GM12891 (cell line): Measurements from ENCODE around the gene PTRH1.

Experiments
- PAX5 ChIP-seq: IDR thresholded peaks from 2 replicates; pipeline ENCODE4 v1.6.1; 2011; ENCODE audit warnings: low read length, moderate library complexity, mild to moderate bottlenecking; ENCODE audit not compliant: insufficient read depth, severe bottlenecking
- POLR2A ChIP-seq: IDR thresholded peaks from 2 replicates; pipeline ENCODE4 v1.6.1; 2011; ENCODE audit warnings: low read depth, low read length, control low read depth
- POU2F2 ChIP-seq: IDR thresholded peaks from 2 replicates; pipeline ENCODE4 v1.6.1; 2011; ENCODE audit warnings: low read depth, mild to moderate bottlenecking, control low read depth, low read length, moderate library complexity
- SPI1 ChIP-seq: IDR thresholded peaks from 2 replicates; pipeline ENCODE4 v1.6.1; 2011; ENCODE audit warnings: low read depth, low read length, control low read depth
- TAF1 ChIP-seq: IDR thresholded peaks from 2 replicates; pipeline ENCODE4 v1.6.1; 2011; ENCODE audit warnings: low read depth, low read length, control low read depth

DNA sequence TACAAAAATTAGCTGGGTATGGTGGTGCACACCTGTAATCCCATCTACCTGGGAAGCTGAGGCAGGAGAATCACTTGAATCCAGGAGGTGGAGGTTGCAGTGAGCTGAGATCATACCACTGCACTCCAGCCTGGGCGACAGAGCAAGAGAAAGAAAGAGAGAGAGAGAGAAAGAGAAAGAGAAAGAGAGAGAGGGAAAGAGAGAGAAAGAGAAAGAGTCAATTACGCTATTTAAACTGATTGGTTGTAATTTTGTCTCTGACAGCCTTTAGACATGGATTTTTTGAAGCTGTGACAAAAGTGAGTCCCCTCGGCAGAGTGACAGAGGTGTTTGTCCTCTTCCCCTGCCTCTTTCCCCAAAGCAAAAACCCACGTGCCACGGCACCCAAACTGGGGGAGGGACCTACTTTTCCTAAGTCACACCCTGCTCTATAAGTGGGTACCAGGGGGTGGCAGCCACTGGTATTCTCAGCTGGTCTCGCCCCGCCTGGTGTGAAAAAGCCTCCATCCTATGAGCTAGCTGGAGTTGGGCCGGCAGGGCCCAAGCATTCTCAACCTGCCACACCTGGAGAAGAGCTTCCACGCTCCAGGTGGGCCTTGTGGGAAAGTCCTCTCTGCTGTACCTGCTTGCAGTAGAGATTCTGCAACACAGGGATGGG lies 12.0 kb downstream of the PTRH1 start:
- TF ChIP-seq POLR2A (no peak), POU2F2 (no peak), PAX5 (no peak), TAF1 (no peak), SPI1 (no peak)
